Right atrium auricular region (tissue), 2 donors: ENCODE data around the gene STK32A. TPM values are rescaled to one million over a fixed set of nuclear protein-coding genes. Genes with fewer than 3 reads are reported as not detected.

Experiments used
- DNase-seq: peaks from one replicate; pipeline ENCODE4 v3.0.0-alpha.2; 2019; ENCODE audit warnings: low spot score
- H3K27ac ChIP-seq, 2 donors: fragments of 200-600 bp; sonication (generic); 1 replicate in 1 of 2; 2 replicates in 1 of 2; pipeline ENCODE4 v1.5.1; 2016 to 2019
- H3K27me3 ChIP-seq, 2 donors: fragments of 200-600 bp; sonication (generic); one replicate each; pipeline versions ENCODE4 v1.5.1 to v1.6.0; 2017 to 2019
- H3K36me3 ChIP-seq: fragments of 200-600 bp; sonication (generic); one replicate; pipeline ENCODE4 v1.5.1; 2016
- H3K4me1 ChIP-seq, 2 donors: fragments of 200-600 bp; sonication (generic); one replicate each; pipeline versions ENCODE4 v1.5.1 to v1.6.0; 2017 to 2019
- H3K4me3 ChIP-seq, 2 donors: fragments of 200-600 bp; sonication (generic); 1 replicate in 1 of 2; 2 replicates in 1 of 2; pipeline ENCODE4 v1.5.1; 2017 to 2019; ENCODE audit warnings: mild to moderate bottlenecking in 1 of 2, moderate library complexity in 1 of 2
- H3K9me3 ChIP-seq, 2 donors: fragments of 200-600 bp; sonication (generic); one replicate each; pipeline ENCODE4 v1.5.1; 2019
- CTCF ChIP-seq, 2 donors: fragments of 200-600 bp; sonication (generic); IDR thresholded peaks; one replicate each; pipeline ENCODE4 v1.5.1; 2019; ENCODE audit warnings: antibody characterized with exemption in 2 of 2
- total RNA-seq, 2 donors: library from RNA; depleted of rRNA; stranded (reverse); fragments of >200 nt; gene quantifications; one replicate each; pipeline ENCODE4 v1.1.0, GENCODE V29; 2016

Gene STK32A
- total RNA-seq, 2 donors from 2014 or later: 0.22 to 0.39 TPM

- H3K9me3 ChIP-seq: no peaks in the 10 kb centered on the region
- H3K4me3 ChIP-seq: no peak overlapping the region
- H3K36me3 ChIP-seq: no peaks in the 10 kb centered on the region
- no peaks in the 10 kb centered on the region for H3K27me3 ChIP-seq
- DNase-seq: no peak
- no peak overlapping the region for H3K27ac ChIP-seq
- TF ChIP-seq CTCF (IDR thresholded peaks at IDR 0.05): no peak
- H3K4me1 ChIP-seq: peaks cover 0 to 42% of the 10 kb centered on the region in 2 donors
These were observed 199.2 kb downstream of the STK32A start for GRCh38 chr5:147434049-147434448.

DNA sequence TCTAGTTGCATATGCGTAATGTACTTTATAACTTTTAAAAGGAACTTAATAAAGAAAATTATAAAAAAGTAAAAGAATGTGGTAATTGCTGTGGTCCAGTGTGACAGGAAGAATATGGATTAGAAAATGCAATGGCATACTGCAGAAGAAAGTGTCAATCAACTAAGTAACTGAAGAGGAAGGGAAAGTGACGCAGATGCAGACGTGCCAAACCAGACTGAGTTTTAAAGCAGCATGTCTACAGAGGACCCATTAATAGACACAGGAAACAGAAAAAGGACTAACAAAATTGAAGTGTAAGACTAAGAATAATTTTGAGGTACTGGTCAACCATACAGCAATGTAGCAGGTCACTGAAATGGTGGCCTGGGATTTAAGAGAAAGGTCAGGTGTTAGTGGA is 201.8 kb downstream of the STK32A start:
- Histone ChIP-seq H3K4me3 (no peak overlapping the region), H3K36me3 (no peaks in the 10 kb centered on the region), H3K27me3 (no peaks in the 10 kb centered on the region), H3K4me1 (peaks cover 0 to 29% of the 10 kb centered on the region in 2 donors), H3K9me3 (no peaks in the 10 kb centered on the region), H3K27ac (peak overlapping the region in 1 of 2 donors; percentile 7)
- TF ChIP-seq CTCF (IDR thresholded peaks at IDR 0.05): no peak
- no peak for DNase-seq

GRCh38 chr5:147437161-147437596 is 202.4 kb downstream of the STK32A start:
- H3K36me3 ChIP-seq: no peaks in the 10 kb centered on the region
- no peak for TF ChIP-seq CTCF (IDR thresholded peaks at IDR 0.05)
- peak overlapping the region in 1 of 2 donors; percentile 7 for H3K27ac ChIP-seq
- peaks cover 0 to 23% of the 10 kb centered on the region in 2 donors for H3K4me1 ChIP-seq
- no peaks in the 10 kb centered on the region for H3K27me3 ChIP-seq
- no peaks in the 10 kb centered on the region for H3K9me3 ChIP-seq
- DNase-seq: no peak
- no peak overlapping the region for H3K4me3 ChIP-seq
